Stimulated activated CD4-positive, alpha-beta T cell treated with anti-CD3 and anti-CD28 coated beads, TNF-alpha, amount 100 ng/mL, for 1 hour (primary cell): Measurements from ENCODE around the gene OLFM2.

Experiments used
- DNase-seq, 3 donors: peaks; one replicate each; pipeline ENCODE4 v3.0.0-alpha.2; 2020; ENCODE audit warnings: low read depth in 3 of 3, low spot score in 1 of 3

Gene OLFM2

GRCh38 chr19:9910625-9911024 lies 25.7 kb downstream of the OLFM2 start:
- no peak for DNase-seq

- DNase-seq = no peak
Observed at GRCh38 chr19:9909251-9909650, 27.1 kb downstream of the OLFM2 start.

- no peak for DNase-seq
Observed at GRCh38 chr19:9906475-9907087, 29.7 kb downstream of the OLFM2 start.

- no peak for DNase-seq
Observed at GRCh38 chr19:9903336-9903735, 33.0 kb downstream of the OLFM2 start.

GRCh38 chr19:9901642-9902041 lies 34.7 kb downstream of the OLFM2 start:
- DNase-seq = no peak

- no peak for DNase-seq
Observed at GRCh38 chr19:9901020-9901419, 35.3 kb downstream of the OLFM2 start.

- DNase-seq = no peak
Observed at GRCh38 chr19:9891609-9892373, 44.5 kb downstream of the OLFM2 start.

- no peak for DNase-seq
Observed at GRCh38 chr19:9885077-9885552, 51.2 kb downstream of the OLFM2 start.

- no peak for DNase-seq
Observed at GRCh38 chr19:9883764-9884163, 52.6 kb downstream of the OLFM2 start.

GRCh38 chr19:9883231-9883758 lies 53.0 kb downstream of the OLFM2 start:
- no peak for DNase-seq

GRCh38 chr19:9881720-9882119 lies 54.6 kb downstream of the OLFM2 start:
- no peak for DNase-seq

- no peak for DNase-seq
Observed at GRCh38 chr19:9878511-9879196, 57.7 kb downstream of the OLFM2 start.

- DNase-seq = no peak
Observed at GRCh38 chr19:9877780-9878510, 58.4 kb downstream of the OLFM2 start.

GRCh38 chr19:9875796-9876195 lies 60.5 kb downstream of the OLFM2 start:
- no peak for DNase-seq

GRCh38 chr19:9875031-9875627 lies 61.2 kb downstream of the OLFM2 start:
- DNase-seq = no peak

- DNase-seq = no peak
Observed at GRCh38 chr19:9872618-9873242, 63.6 kb downstream of the OLFM2 start.

- no peak for DNase-seq
Observed at GRCh38 chr19:9871626-9872338, 64.5 kb downstream of the OLFM2 start.

GRCh38 chr19:9868983-9869617 lies 67.2 kb downstream of the OLFM2 start:
- DNase-seq = no peak
